Measurements from ENCODE around the gene PARVA.

The PARVA gene

DNA sequence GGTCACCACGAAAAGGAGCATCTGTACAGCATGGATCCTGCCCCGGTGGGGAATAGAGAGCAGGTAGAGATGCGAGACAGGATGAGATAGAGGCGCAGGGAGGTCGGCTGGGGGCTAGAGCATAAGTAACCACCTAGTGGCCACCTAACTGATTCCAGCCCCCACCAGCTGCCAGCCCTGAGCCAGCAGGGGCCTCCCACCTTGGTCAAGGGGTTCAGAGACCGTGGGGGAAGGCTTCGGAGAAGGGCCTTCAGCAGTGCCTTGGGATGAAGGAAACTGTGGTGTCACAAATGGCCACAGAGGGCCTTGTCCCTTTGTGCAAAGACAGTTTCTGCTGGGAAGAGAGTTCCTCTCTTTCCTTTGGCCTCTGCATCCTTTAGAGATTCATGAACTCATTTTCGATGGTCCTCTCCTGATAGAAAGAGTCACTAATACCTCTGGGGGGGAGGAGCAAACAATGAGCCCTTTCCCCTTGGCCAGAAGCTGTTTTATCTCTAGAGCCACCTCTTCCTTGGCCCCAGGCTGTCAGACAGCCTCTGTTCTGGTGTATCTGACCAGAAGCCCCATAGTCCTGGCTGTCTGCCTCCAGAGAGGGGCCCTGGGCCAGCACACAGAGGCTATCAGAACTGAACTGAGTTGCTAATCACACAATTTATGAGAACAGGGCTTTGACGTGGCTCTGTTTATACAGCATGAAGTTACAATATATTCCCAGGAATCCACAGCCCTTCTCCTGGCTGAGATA, 146.0 kb downstream of the PARVA start:
- Histone ChIP-seq H3K27ac (ENCODE audit: low read depth in 2 of 2, low read length in 2 of 2) (no peak overlapping the region), H3K9ac (ENCODE audit: low read depth in 1 of 2, low read length in 2 of 2) (no peak overlapping the region)

DNA sequence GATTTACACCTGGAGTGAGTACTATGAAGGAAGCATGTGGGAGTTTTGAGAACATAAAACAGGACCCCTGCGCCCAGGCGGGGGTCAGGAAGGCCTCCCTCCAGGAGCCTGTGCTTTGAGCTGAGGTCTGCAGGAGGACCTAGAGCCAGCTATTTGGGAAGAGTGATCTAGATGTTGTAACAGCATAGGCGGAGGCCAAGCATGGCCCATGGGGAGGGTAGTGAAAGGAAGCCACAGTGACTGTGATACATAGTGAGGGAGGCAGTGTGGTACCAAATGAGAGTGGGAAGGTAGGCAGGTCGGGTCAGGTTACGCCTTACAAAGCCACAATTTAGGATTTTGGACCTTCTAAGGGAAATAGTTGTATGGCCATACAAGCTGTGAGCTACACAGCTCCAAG, 147.5 kb downstream of the PARVA start:
- Histone ChIP-seq H3K9ac (ENCODE audit: low read depth in 1 of 2, low read length in 2 of 2) (no peak overlapping the region), H3K4me3 (ENCODE audit: low read length in 2 of 2) (no peak overlapping the region), H3K27me3 (ENCODE audit: control insufficient read depth in 2 of 2, insufficient read depth in 2 of 2, low read length in 2 of 2) (no peaks in the 10 kb centered on the region), H3K27ac (ENCODE audit: low read depth in 2 of 2, low read length in 2 of 2) (no peak overlapping the region), H3K36me3 (ENCODE audit: control insufficient read depth in 2 of 2, insufficient read depth in 2 of 2, low read length in 2 of 2) (peaks cover 8% of the 10 kb centered on the region in 2 donors), H3K9me3 (ENCODE audit: control insufficient read depth in 2 of 2, low read length in 2 of 2) (no peaks in the 10 kb centered on the region), H3K4me1 (ENCODE audit: control insufficient read depth in 2 of 2, insufficient read depth in 2 of 2, low read length in 2 of 2) (peaks cover 0 to 4% of the 10 kb centered on the region in 2 donors)

More for the DNA sequence above, 146.0 kb downstream of the PARVA start:
- no peaks in the 10 kb centered on the region for H3K9me3 ChIP-seq (ENCODE audit: control insufficient read depth in 2 of 2, low read length in 2 of 2)
- H3K36me3 ChIP-seq (ENCODE audit: control insufficient read depth in 2 of 2, insufficient read depth in 2 of 2, low read length in 2 of 2): peaks cover 5 to 8% of the 10 kb centered on the region in 2 donors
- H3K27me3 ChIP-seq (ENCODE audit: control insufficient read depth in 2 of 2, insufficient read depth in 2 of 2, low read length in 2 of 2): no peaks in the 10 kb centered on the region
- H3K4me3 ChIP-seq (ENCODE audit: low read length in 2 of 2): no peak overlapping the region
- peaks cover 0 to 4% of the 10 kb centered on the region in 2 donors for H3K4me1 ChIP-seq (ENCODE audit: control insufficient read depth in 2 of 2, insufficient read depth in 2 of 2, low read length in 2 of 2)

DNA sequence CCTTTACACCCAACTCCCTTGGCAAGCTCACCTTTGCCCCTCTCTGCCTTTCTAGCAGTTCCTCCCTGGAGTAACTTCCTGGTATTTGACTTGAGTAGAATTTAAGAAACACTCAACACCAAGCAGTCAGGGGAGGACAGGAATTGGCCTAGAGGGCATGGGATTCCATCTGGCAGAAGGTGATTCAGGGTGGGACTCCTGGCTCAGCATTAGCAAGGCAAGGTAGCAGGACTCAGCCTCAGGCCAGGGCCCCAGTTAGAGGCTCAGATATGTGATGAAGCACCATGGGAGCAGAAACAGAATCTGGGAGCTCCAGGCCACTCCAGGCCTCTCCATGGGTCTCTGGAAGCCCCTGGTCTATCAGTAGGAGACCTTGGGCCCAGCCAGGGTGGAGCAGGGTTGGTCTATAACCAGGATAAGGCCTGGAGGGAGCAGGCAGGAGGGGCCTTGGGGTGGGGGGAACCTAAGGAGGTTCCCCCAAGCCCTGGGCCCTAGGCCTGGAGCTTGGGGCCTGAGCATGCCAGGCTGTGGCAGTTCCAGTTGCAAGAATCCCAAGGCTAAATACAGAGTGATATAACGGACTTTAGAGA, 148.2 kb downstream of the PARVA start:
- no peak overlapping the region for H3K27ac ChIP-seq (ENCODE audit: low read depth in 2 of 2, low read length in 2 of 2)
- no peak overlapping the region for H3K4me3 ChIP-seq (ENCODE audit: low read length in 2 of 2)

DNA sequence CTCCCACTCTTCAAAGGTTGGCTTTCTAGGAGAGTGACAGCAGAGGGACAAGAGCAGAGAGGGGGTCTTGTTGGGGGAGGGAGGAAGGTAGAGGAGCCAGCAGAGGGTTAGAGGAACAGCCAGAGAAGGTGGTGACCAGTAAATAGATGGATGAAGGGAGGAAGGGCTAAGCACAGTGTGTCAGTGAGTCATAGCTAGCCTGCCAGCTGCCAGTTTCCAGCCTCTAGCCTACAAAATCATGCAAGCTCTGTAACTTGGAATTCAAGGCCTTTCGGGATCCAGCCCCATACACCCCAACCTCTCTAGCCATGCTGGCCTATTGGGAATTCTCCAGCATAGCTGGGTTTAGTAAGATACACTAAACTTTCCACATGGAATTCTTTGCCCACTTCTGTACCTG, 149.4 kb downstream of the PARVA start:
- no peak overlapping the region for H3K9ac ChIP-seq (ENCODE audit: low read depth in 1 of 2, low read length in 2 of 2)
- H3K27ac ChIP-seq (ENCODE audit: low read depth in 2 of 2, low read length in 2 of 2): no peak overlapping the region
- H3K36me3 ChIP-seq (ENCODE audit: control insufficient read depth in 2 of 2, insufficient read depth in 2 of 2, low read length in 2 of 2): peaks cover 8% of the 10 kb centered on the region in 2 donors
- no peak overlapping the region for H3K4me3 ChIP-seq (ENCODE audit: low read length in 2 of 2)
- H3K9me3 ChIP-seq (ENCODE audit: control insufficient read depth in 2 of 2, low read length in 2 of 2): no peaks in the 10 kb centered on the region
- H3K4me1 ChIP-seq (ENCODE audit: control insufficient read depth in 2 of 2, insufficient read depth in 2 of 2, low read length in 2 of 2): peaks cover 0 to 4% of the 10 kb centered on the region in 2 donors
- no peaks in the 10 kb centered on the region for H3K27me3 ChIP-seq (ENCODE audit: control insufficient read depth in 2 of 2, insufficient read depth in 2 of 2, low read length in 2 of 2)

More for the DNA sequence above, 148.2 kb downstream of the PARVA start:
- no peak overlapping the region for H3K9ac ChIP-seq (ENCODE audit: low read depth in 1 of 2, low read length in 2 of 2)
- H3K9me3 ChIP-seq (ENCODE audit: control insufficient read depth in 2 of 2, low read length in 2 of 2): no peaks in the 10 kb centered on the region
- peaks cover 0 to 4% of the 10 kb centered on the region in 2 donors for H3K4me1 ChIP-seq (ENCODE audit: control insufficient read depth in 2 of 2, insufficient read depth in 2 of 2, low read length in 2 of 2)
- no peaks in the 10 kb centered on the region for H3K27me3 ChIP-seq (ENCODE audit: control insufficient read depth in 2 of 2, insufficient read depth in 2 of 2, low read length in 2 of 2)
- peaks cover 8% of the 10 kb centered on the region in 2 donors for H3K36me3 ChIP-seq (ENCODE audit: control insufficient read depth in 2 of 2, insufficient read depth in 2 of 2, low read length in 2 of 2)

DNA sequence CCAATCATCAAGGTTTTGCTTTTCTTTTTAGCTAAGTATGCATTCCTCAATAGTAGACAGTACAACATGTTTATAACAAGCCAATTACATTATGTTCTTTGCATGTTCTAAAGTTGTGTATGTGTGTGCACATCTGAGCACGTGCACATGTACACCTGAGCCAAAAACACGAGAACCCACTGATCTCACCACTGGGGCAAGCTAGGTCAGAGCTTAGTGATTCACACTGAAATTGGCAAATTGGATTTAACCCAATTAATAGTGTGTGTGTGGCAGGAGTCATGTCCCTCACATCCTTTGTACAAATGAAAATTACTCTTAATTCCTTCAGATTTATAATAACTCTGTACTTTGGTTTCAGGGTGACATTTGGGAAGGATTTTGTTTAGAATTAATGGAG, 151.1 kb downstream of the PARVA start:
- Histone ChIP-seq H3K36me3 (ENCODE audit: control insufficient read depth in 2 of 2, insufficient read depth in 2 of 2, low read length in 2 of 2) (peaks cover 8 to 10% of the 10 kb centered on the region in 2 donors), H3K9ac (ENCODE audit: low read depth in 1 of 2, low read length in 2 of 2) (no peak overlapping the region), H3K4me1 (ENCODE audit: control insufficient read depth in 2 of 2, insufficient read depth in 2 of 2, low read length in 2 of 2) (peaks cover 0 to 4% of the 10 kb centered on the region in 2 donors), H3K9me3 (ENCODE audit: control insufficient read depth in 2 of 2, low read length in 2 of 2) (no peaks in the 10 kb centered on the region), H3K4me3 (ENCODE audit: low read length in 2 of 2) (no peak overlapping the region), H3K27ac (ENCODE audit: low read depth in 2 of 2, low read length in 2 of 2) (no peak overlapping the region), H3K27me3 (ENCODE audit: control insufficient read depth in 2 of 2, insufficient read depth in 2 of 2, low read length in 2 of 2) (no peaks in the 10 kb centered on the region)

DNA sequence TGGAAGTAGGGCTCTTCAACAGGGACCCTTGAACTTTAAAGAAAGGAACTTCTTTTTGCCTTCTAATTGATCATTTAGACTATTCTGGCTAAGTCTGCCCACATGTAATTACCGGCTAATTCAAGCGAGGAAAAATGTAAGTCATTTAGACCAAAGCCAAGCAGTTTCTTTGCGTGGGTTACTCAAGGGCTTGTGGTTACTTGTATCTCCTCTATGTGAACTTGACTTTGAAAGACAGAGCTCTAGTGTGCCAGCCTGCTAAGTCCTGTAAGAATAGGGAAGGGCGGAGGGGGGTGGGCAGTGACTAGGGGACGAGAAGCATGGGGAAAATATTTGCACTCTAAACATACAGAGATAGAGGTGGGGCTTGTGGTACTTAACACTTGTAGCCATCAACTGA, 151.7 kb downstream of the PARVA start:
- Histone ChIP-seq H3K36me3 (ENCODE audit: control insufficient read depth in 2 of 2, insufficient read depth in 2 of 2, low read length in 2 of 2) (peaks cover 8 to 10% of the 10 kb centered on the region in 2 donors), H3K4me1 (ENCODE audit: control insufficient read depth in 2 of 2, insufficient read depth in 2 of 2, low read length in 2 of 2) (peaks cover 0 to 4% of the 10 kb centered on the region in 2 donors), H3K27me3 (ENCODE audit: control insufficient read depth in 2 of 2, insufficient read depth in 2 of 2, low read length in 2 of 2) (no peaks in the 10 kb centered on the region)

DNA sequence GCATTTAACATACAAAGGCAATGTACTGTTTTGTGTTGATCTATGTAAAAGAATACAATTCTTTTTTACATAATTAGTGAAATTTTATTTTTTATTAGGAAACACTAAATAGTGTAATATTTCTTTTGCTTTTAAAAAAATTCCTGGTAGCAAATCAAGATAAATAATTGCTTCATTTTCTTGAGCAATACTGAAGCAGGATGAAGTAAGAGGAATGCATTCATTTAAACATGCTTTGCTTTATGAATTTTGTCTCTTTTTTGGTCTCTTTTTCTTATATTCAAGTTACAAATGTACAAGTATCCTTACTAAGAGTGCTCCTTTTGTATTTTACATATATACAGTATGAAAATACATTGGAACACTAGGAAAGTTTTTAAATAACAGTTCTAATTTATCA, 152.4 kb downstream of the PARVA start:
- H3K27me3 ChIP-seq (ENCODE audit: control insufficient read depth in 2 of 2, insufficient read depth in 2 of 2, low read length in 2 of 2): no peaks in the 10 kb centered on the region
- no peak overlapping the region for H3K9ac ChIP-seq (ENCODE audit: low read depth in 1 of 2, low read length in 2 of 2)
- no peak overlapping the region for H3K27ac ChIP-seq (ENCODE audit: low read depth in 2 of 2, low read length in 2 of 2)
- H3K36me3 ChIP-seq (ENCODE audit: control insufficient read depth in 2 of 2, insufficient read depth in 2 of 2, low read length in 2 of 2): peaks cover 4 to 10% of the 10 kb centered on the region in 2 donors
- no peak overlapping the region for H3K4me3 ChIP-seq (ENCODE audit: low read length in 2 of 2)
- no peaks in the 10 kb centered on the region for H3K9me3 ChIP-seq (ENCODE audit: control insufficient read depth in 2 of 2, low read length in 2 of 2)
- H3K4me1 ChIP-seq (ENCODE audit: control insufficient read depth in 2 of 2, insufficient read depth in 2 of 2, low read length in 2 of 2): peaks cover 0 to 4% of the 10 kb centered on the region in 2 donors

More for the DNA sequence above, 151.7 kb downstream of the PARVA start:
- Histone ChIP-seq H3K9me3 (ENCODE audit: control insufficient read depth in 2 of 2, low read length in 2 of 2) (no peaks in the 10 kb centered on the region), H3K9ac (ENCODE audit: low read depth in 1 of 2, low read length in 2 of 2) (no peak overlapping the region), H3K4me3 (ENCODE audit: low read length in 2 of 2) (no peak overlapping the region), H3K27ac (ENCODE audit: low read depth in 2 of 2, low read length in 2 of 2) (no peak overlapping the region)

DNA sequence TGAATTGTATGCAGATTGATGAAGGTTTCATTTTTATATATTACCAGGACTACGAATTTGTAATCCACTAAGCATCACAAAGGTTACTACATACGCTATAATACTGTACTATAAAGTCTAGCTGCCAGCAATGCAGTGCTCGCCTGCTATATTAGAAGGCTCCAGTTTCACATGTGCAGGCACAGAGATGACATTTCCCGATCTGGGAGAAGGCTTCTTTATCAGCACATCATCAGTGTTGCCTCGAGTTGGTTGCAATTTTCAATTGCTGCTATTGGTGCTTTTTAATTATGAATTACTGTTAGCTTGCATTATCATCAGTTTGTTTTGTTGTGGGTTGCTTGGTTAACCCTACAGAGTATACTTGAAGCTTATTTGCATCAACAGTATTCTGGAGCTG, 153.6 kb downstream of the PARVA start:
- Histone ChIP-seq H3K27ac (ENCODE audit: low read depth in 2 of 2, low read length in 2 of 2) (no peak overlapping the region), H3K9me3 (ENCODE audit: control insufficient read depth in 2 of 2, low read length in 2 of 2) (no peaks in the 10 kb centered on the region)

DNA sequence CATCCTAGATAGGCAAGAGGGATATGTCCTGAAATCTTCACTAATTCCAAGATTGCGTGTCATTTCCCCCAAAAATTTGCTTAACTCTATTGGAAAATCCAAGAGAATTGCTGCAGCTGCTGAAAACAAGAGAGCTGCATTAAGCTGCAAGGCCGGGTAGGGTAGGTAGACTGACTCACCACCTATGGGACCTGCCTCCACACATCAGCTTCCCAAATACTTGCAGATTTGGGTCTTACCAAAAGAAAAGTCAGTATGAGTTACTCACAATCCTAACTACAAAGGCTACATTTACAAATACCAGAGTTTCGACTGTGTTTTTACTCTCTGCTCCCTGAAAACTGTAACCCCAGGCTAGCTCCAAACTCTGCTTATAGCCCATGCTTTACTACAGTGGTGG, 154.3 kb downstream of the PARVA start:
- H3K27ac ChIP-seq (ENCODE audit: low read depth in 2 of 2, low read length in 2 of 2): no peak overlapping the region
- H3K9me3 ChIP-seq (ENCODE audit: control insufficient read depth in 2 of 2, low read length in 2 of 2): no peaks in the 10 kb centered on the region
- no peak overlapping the region for H3K4me3 ChIP-seq (ENCODE audit: low read length in 2 of 2)
- H3K27me3 ChIP-seq (ENCODE audit: control insufficient read depth in 2 of 2, insufficient read depth in 2 of 2, low read length in 2 of 2): no peaks in the 10 kb centered on the region
- H3K9ac ChIP-seq (ENCODE audit: low read depth in 1 of 2, low read length in 2 of 2): no peak overlapping the region
- peaks cover 4 to 10% of the 10 kb centered on the region in 2 donors for H3K36me3 ChIP-seq (ENCODE audit: control insufficient read depth in 2 of 2, insufficient read depth in 2 of 2, low read length in 2 of 2)
- H3K4me1 ChIP-seq (ENCODE audit: control insufficient read depth in 2 of 2, insufficient read depth in 2 of 2, low read length in 2 of 2): peaks cover 0 to 2% of the 10 kb centered on the region in 2 donors

More for the DNA sequence above, 153.6 kb downstream of the PARVA start:
- Histone ChIP-seq H3K4me1 (ENCODE audit: control insufficient read depth in 2 of 2, insufficient read depth in 2 of 2, low read length in 2 of 2) (peaks cover 0 to 2% of the 10 kb centered on the region in 2 donors), H3K27me3 (ENCODE audit: control insufficient read depth in 2 of 2, insufficient read depth in 2 of 2, low read length in 2 of 2) (no peaks in the 10 kb centered on the region), H3K36me3 (ENCODE audit: control insufficient read depth in 2 of 2, insufficient read depth in 2 of 2, low read length in 2 of 2) (peaks cover 4 to 10% of the 10 kb centered on the region in 2 donors), H3K4me3 (ENCODE audit: low read length in 2 of 2) (no peak overlapping the region), H3K9ac (ENCODE audit: low read depth in 1 of 2, low read length in 2 of 2) (no peak overlapping the region)

DNA sequence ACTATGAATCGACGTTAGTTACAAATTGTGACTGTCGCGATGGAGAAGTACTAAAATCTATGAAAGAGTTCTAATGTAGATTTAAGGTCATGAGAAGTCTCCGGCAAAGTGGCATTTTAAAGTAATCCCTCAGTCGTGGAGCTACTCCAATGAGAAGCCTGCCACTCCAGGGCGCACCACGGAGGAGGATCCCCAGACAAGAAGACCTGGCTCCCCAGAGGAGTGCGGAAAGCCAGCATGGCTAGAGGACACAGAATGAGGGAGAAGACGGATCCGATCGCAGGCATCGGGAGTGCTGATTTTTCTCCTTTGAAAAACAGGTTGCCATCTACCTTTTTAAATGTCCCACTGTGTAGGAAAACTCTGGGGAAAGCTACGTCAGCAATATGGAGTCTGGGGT, 155.2 kb downstream of the PARVA start:
- H3K27me3 ChIP-seq (ENCODE audit: control insufficient read depth in 2 of 2, insufficient read depth in 2 of 2, low read length in 2 of 2): no peaks in the 10 kb centered on the region
- no peak overlapping the region for H3K4me3 ChIP-seq (ENCODE audit: low read length in 2 of 2)
- no peaks in the 10 kb centered on the region for H3K9me3 ChIP-seq (ENCODE audit: control insufficient read depth in 2 of 2, low read length in 2 of 2)
- H3K27ac ChIP-seq (ENCODE audit: low read depth in 2 of 2, low read length in 2 of 2): no peak overlapping the region
- H3K4me1 ChIP-seq (ENCODE audit: control insufficient read depth in 2 of 2, insufficient read depth in 2 of 2, low read length in 2 of 2): peaks cover 0 to 2% of the 10 kb centered on the region in 2 donors
- no peak overlapping the region for H3K9ac ChIP-seq (ENCODE audit: low read depth in 1 of 2, low read length in 2 of 2)
- peaks cover 3 to 10% of the 10 kb centered on the region in 2 donors for H3K36me3 ChIP-seq (ENCODE audit: control insufficient read depth in 2 of 2, insufficient read depth in 2 of 2, low read length in 2 of 2)
